Mesendoderm (in vitro differentiated cells): ENCODE results near the gene MAP4K2.

Experiments
- DNase-seq: peaks from one replicate; pipeline ENCODE4 v3.0.0; 2013
- H2AK5ac ChIP-seq: 2 replicates; pipeline ENCODE4 v1.6.1; 2013; ENCODE audit warnings: low read length, inconsistent platforms
- H2BK120ac ChIP-seq: 2 replicates; pipeline ENCODE4 v1.6.1; 2013; ENCODE audit warnings: low read depth, mild to moderate bottlenecking, low read length, moderate library complexity, mixed read lengths
- H2BK15ac ChIP-seq: replicated peaks from 2 replicates; pipeline ENCODE4 v1.6.1; 2013; ENCODE audit warnings: low read depth, mild to moderate bottlenecking, moderate library complexity
- H2BK5ac ChIP-seq: 2 replicates; pipeline ENCODE4 v1.6.1; 2013; ENCODE audit warnings: low read length, inconsistent platforms
- H3K18ac ChIP-seq: 2 replicates; pipeline ENCODE4 v1.6.1; 2013; ENCODE audit warnings: mild to moderate bottlenecking, low read length, mixed read lengths
- H3K23ac ChIP-seq: one replicate; pipeline ENCODE4 v1.6.1; 2013; ENCODE audit warnings: low read length
- H3K27ac ChIP-seq: 2 replicates; pipeline ENCODE4 v1.5.1; 2013; ENCODE audit warnings: low read depth, mild to moderate bottlenecking, inconsistent platforms, low read length, moderate library complexity
- H3K27me3 ChIP-seq: 2 replicates; pipeline ENCODE4 v1.6.1; 2013; ENCODE audit warnings: low read length, control low read depth, mild to moderate bottlenecking, inconsistent platforms; ENCODE audit not compliant: insufficient read depth, poor library complexity
- H3K36me3 ChIP-seq: 2 replicates; pipeline ENCODE4 v1.6.1; 2013; ENCODE audit warnings: low read length, inconsistent platforms; ENCODE audit not compliant: control insufficient read depth, insufficient read depth
- H3K4ac ChIP-seq: one replicate; pipeline ENCODE4 v1.6.1; 2013; ENCODE audit warnings: low read depth, mild to moderate bottlenecking, low read length, moderate library complexity
- H3K4me1 ChIP-seq: 2 replicates; pipeline ENCODE4 v1.6.1; 2013; ENCODE audit warnings: low read depth, low read length, inconsistent platforms; ENCODE audit not compliant: control insufficient read depth
- H3K4me2 ChIP-seq: 2 replicates; pipeline ENCODE4 v1.6.1; 2013; ENCODE audit warnings: low read length
- H3K4me3 ChIP-seq: 2 replicates; pipeline ENCODE4 v1.5.1; 2013; ENCODE audit warnings: mild to moderate bottlenecking, low read length
- H3K56ac ChIP-seq: one replicate; pipeline ENCODE4 v1.6.1; 2013; ENCODE audit warnings: low read length
- H3K79me1 ChIP-seq: 2 replicates; pipeline ENCODE4 v1.6.1; 2013; ENCODE audit warnings: low read length, inconsistent platforms
- H3K79me2 ChIP-seq: 2 replicates; pipeline ENCODE4 v1.6.1; 2013; ENCODE audit warnings: mild to moderate bottlenecking, low read length; ENCODE audit not compliant: control insufficient read depth, insufficient read depth
- H3K9ac ChIP-seq: 2 replicates; pipeline ENCODE4 v1.6.1; 2013; ENCODE audit warnings: low read length, inconsistent platforms
- H4K5ac ChIP-seq: one replicate; pipeline ENCODE4 v1.6.1; 2013; ENCODE audit warnings: low read length
- H4K8ac ChIP-seq: one replicate; pipeline ENCODE4 v1.6.1; 2013; ENCODE audit warnings: low read depth, mild to moderate bottlenecking, control low read depth, low read length, moderate library complexity
- WGBS: extraction: QIAGEN DNeasy Blood & Tissue Kit; methylation state at CpG from one replicate; pipeline ENCODE4 v1.1.7; 2013; ENCODE audit warnings: low lambda C conversion rate, missing lambda C conversion rate; ENCODE audit not compliant: insufficient coverage; ENCODE audit errors: extremely low coverage; 5-methylcytosine and 5-hydroxymethylcytosine counted together

MAP4K2 gene

DNA sequence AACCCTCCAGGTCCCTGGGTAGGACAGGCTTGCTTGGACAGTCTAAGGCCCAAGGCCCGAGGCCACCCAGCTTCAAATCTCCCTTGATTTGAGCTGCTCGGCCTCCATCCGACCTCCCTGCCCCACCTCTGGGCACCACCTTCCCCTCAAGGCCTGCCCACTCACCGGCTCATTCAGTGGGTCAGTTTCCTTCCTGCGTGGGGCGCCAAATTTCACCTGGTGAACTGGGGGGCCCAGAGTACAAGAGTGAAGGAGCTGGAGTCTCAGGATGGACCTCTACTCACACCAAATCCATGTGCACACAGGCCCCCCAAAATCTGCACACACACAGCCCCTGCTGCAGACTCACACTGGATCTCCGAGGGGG, 3.8 kb downstream of the MAP4K2 start:
- Histone ChIP-seq H2AK5ac (no peak overlapping the region), H3K56ac (no peak overlapping the region), H4K5ac (no peak overlapping the region), H3K4ac (no peak overlapping the region), H3K18ac (no peak overlapping the region), H2BK5ac (no peak overlapping the region), H3K9ac (no peak overlapping the region), H2BK120ac (no peak overlapping the region), H3K79me2 (no peaks in the 10 kb centered on the region), H3K79me1 (no peaks in the 10 kb centered on the region), H3K27me3 (no peaks in the 10 kb centered on the region), H3K36me3 (no peaks in the 10 kb centered on the region), H2BK15ac (no peak overlapping the region), H4K8ac (no peak overlapping the region), H3K27ac (no peak overlapping the region), H3K4me1 (no peaks in the 10 kb centered on the region), H3K23ac (no peak overlapping the region), H3K4me3 (no peak overlapping the region), H3K4me2 (no peak overlapping the region)
- WGBS: no CpG with 5 or more reads among the region's 7 CpGs
- DNase-seq: no peak

DNA sequence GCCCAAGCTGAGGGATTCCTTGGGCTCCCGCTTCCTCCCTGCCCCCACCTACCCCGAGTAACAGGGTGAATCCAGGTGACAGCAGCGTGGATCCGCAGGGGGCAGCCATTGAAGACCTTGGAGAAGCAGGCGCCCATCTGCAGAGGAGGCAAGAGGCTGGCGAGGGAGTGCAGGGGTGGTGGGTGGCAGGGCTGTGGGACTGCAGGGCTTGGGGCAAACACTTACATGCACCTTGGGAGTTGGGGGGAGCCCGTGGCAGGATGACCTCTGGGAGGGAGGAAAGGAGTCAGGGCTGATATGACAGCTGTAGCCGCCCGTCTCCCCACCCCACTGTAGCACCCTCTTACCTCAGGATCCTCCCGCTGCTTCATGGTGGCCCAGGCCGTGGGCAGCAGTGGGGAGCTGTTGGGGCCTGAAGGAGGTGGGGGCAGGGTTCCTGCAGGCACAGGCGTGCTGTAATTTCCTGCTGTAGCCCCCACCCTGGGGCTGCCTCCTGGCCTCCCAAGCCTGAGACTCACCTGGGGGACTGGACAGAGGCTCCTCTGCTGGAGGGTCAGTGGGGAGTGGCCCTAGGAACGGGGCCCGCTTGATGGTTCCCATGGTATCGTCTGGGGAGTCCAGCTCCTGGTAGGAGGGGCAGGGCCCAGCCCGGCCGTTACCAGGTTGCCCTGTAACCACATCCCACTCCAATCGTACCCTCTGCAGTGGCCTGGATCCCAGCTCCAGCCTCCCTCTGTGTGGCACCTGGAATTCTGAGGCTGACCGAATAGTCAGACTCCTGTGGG, 6.1 kb downstream of the MAP4K2 start:
- no peak for DNase-seq
- Histone ChIP-seq H3K36me3 (no peaks in the 10 kb centered on the region), H3K23ac (no peak overlapping the region), H3K9ac (no peak overlapping the region), H3K79me2 (no peaks in the 10 kb centered on the region), H3K27me3 (no peaks in the 10 kb centered on the region), H3K4me1 (no peaks in the 10 kb centered on the region), H3K4ac (no peak overlapping the region), H4K8ac (no peak overlapping the region), H3K27ac (no peak overlapping the region), H2BK120ac (no peak overlapping the region), H2AK5ac (no peak overlapping the region), H2BK15ac (no peak overlapping the region), H3K56ac (no peak overlapping the region), H3K79me1 (no peaks in the 10 kb centered on the region), H3K18ac (no peak overlapping the region), H4K5ac (no peak overlapping the region), H2BK5ac (no peak overlapping the region), H3K4me2 (no peak overlapping the region), H3K4me3 (no peak overlapping the region)
- no CpG with 5 or more reads among the region's 19 CpGs for WGBS

DNA sequence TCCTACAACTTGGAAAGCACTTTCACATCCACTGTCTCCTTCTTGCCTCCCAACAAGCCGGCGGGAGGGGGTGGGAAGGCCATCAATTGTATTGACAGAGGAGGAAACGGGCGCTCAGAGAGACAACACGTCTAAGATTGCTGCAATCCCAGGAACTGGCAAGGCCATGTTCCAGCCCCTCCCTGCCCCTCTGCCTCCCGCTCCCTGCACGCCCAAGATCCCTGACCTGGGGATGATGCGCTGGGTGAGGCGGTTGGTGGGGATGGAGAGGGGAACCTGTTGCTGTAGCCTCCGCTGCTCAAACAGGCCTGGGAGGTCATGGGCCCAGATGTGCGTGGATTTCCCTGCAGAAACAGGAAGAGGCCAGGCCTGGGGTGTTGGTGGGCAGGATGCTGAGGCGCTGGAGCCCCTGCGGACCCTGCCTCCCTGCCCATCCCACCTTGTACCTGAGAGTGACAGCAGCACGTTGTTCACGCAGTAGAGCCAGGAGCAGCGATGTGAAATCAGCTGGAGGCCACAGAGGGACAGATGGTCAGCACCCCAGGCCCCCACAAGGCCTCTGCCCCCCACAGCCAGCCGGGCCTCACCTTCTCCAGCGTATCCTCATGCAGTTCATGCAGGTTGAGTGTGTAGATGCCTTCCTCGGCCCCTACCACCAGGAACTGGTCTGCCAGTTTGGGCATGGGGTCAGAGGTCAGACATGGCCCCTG, 6.8 kb downstream of the MAP4K2 start:
- no peaks in the 10 kb centered on the region for H3K79me2 ChIP-seq
- no peak overlapping the region for H4K5ac ChIP-seq
- no peak overlapping the region for H3K23ac ChIP-seq
- no peak overlapping the region for H2AK5ac ChIP-seq
- DNase-seq: no peak
- no peak overlapping the region for H3K56ac ChIP-seq
- H3K27me3 ChIP-seq: no peaks in the 10 kb centered on the region
- no peak overlapping the region for H3K27ac ChIP-seq
- H3K9ac ChIP-seq: no peak overlapping the region
- H3K18ac ChIP-seq: no peak overlapping the region
- no CpG with 5 or more reads among the region's 19 CpGs for WGBS
- H3K36me3 ChIP-seq: no peaks in the 10 kb centered on the region
- no peak overlapping the region for H2BK120ac ChIP-seq
- H3K4me3 ChIP-seq: no peak overlapping the region
- H2BK15ac ChIP-seq: no peak overlapping the region
- H3K4me2 ChIP-seq: no peak overlapping the region
- H4K8ac ChIP-seq: no peak overlapping the region
- no peaks in the 10 kb centered on the region for H3K79me1 ChIP-seq
- H3K4me1 ChIP-seq: no peaks in the 10 kb centered on the region
- no peak overlapping the region for H2BK5ac ChIP-seq
- no peak overlapping the region for H3K4ac ChIP-seq

DNA sequence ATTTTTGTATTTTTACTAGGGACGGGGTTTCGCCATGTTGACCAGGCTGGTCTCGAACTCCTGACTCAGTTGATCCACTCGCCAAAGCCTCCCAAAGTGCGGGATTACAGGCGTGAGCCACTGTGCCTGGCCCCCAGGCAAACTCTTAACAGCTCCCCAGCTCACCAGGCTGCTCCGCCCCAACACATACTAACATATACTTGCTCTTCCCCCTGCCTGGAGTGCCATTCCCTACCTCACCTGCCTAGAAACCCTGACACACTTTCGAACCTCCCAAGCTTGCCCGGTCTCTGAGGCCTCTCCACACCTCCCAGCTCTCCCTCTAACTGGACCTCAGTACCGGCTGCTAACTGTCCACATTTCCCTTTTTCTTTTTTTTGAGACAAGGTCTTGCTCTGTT, 8.5 kb downstream of the MAP4K2 start:
- no peak overlapping the region for H2BK120ac ChIP-seq
- no peak overlapping the region for H3K4me2 ChIP-seq
- no peaks in the 10 kb centered on the region for H3K4me1 ChIP-seq
- no peaks in the 10 kb centered on the region for H3K36me3 ChIP-seq
- H4K8ac ChIP-seq: no peak overlapping the region
- no peaks in the 10 kb centered on the region for H3K79me2 ChIP-seq
- no peak overlapping the region for H2BK15ac ChIP-seq
- no peak overlapping the region for H3K4me3 ChIP-seq
- H2AK5ac ChIP-seq: no peak overlapping the region
- H3K18ac ChIP-seq: no peak overlapping the region
- no peak overlapping the region for H3K23ac ChIP-seq
- no peak overlapping the region for H3K9ac ChIP-seq
- no peak overlapping the region for H3K4ac ChIP-seq
- no peak overlapping the region for H4K5ac ChIP-seq
- no peak for DNase-seq
- no peak overlapping the region for H3K27ac ChIP-seq
- H3K27me3 ChIP-seq: no peaks in the 10 kb centered on the region
- H3K79me1 ChIP-seq: no peaks in the 10 kb centered on the region
- no peak overlapping the region for H2BK5ac ChIP-seq
- no peak overlapping the region for H3K56ac ChIP-seq
- no CpG with 5 or more reads among the region's 10 CpGs for WGBS

DNA sequence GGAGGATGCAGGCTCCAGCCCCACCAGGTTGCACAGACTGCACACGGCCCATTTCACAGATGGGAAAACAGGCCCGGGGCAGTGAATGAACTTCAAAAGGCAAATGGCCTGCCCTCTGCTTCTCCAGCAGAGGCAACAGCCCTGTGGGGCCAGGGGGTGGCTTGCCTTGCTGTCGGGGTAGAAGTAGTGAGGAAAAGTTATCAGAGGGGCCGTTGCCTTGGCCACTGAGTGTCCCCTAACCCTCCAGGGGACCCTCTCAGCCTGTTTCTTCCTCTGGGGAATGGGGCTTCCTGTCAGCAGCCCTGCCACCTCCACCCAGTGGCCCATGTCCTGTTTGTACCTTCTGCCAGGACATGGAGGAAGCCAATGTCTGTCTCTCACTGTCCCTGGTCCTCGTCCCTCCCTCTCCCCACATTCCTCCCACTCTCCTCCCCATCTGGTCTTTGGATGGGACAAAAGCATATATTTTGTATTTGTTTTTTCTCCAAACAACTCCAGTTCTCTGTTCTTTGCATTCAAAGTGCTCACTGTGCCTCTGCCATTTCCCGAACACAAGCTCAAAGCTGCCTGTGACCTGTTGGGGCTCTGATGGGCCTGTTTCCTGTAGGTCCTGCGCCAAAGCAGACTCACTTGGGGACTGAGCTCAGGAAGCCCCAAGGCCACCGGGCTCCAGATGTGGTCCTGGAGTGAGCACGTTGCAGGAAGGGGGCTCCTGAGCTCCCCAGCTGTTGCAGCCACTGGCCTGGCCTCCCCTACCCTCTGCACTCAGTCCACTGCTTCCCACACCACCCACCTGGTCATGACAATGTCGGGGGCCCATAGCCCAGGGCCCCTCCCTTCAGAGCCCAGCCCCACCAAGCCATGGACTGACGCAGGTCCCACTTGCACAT, 9.5 kb downstream of the MAP4K2 start:
- Histone ChIP-seq H3K18ac (no peak overlapping the region), H3K79me1 (no peaks in the 10 kb centered on the region), H3K23ac (no peak overlapping the region), H2BK15ac (no peak overlapping the region), H3K79me2 (no peaks in the 10 kb centered on the region), H4K5ac (no peak overlapping the region), H3K9ac (no peak overlapping the region), H3K4me3 (no peak overlapping the region), H3K27me3 (no peaks in the 10 kb centered on the region), H2AK5ac (no peak overlapping the region), H3K36me3 (no peaks in the 10 kb centered on the region), H2BK120ac (no peak overlapping the region), H3K4ac (no peak overlapping the region), H3K56ac (no peak overlapping the region), H4K8ac (no peak overlapping the region), H3K27ac (no peak overlapping the region), H3K4me1 (no peaks in the 10 kb centered on the region), H2BK5ac (no peak overlapping the region), H3K4me2 (no peak overlapping the region)
- WGBS: no CpG with 5 or more reads among the region's 11 CpGs
- DNase-seq: no peak
